ENCODE data around the gene DHRSX. TPM values are rescaled to one million over a fixed set of nuclear protein-coding genes. Genes with fewer than 3 reads are reported as not detected.

DHRSX gene
- total RNA-seq, 3 donors from 2014 or later (not counting 1 experiment from before 2014, with no cell fraction given): 21.5 to 26.1 (median 22.9) TPM

- H3K27ac ChIP-seq (ENCODE audit: low read length): no peak overlapping the region
- no peak for ATAC-seq
- no peaks in the 10 kb centered on the region for H3K27me3 ChIP-seq (ENCODE audit: control insufficient read depth, insufficient read depth, low read length)
- WGBS (ENCODE audit: insufficient coverage): 90% methylated on average over 7 of the region's 7 CpGs
- no peaks in the 10 kb centered on the region for H3K36me3 ChIP-seq (ENCODE audit: control insufficient read depth, insufficient read depth, low read length)
- Mint-ChIP-seq H3K36me3 (no peaks in the 10 kb centered on the region), H3K27ac (no peak overlapping the region), H3K4me3 (no peak overlapping the region), H3K27me3 (ENCODE audit: low read depth in 2 of 2) (no peaks in the 10 kb centered on the region), H3K4me1 (peaks cover 0 to 13% of the 10 kb centered on the region in 2 donors), H3K9me3 (peaks cover 0 to 2% of the 10 kb centered on the region in 2 donors)
- no peak overlapping the region for H3K4me3 ChIP-seq (ENCODE audit: low read length)
- TF ChIP-seq CTCF (IDR thresholded peaks at IDR 0.05): no peak
- intact Hi-C loops (cut with micrococcal nuclease): no loop called here
- H3K4me1 ChIP-seq (ENCODE audit: control insufficient read depth, insufficient read depth, low read length): no peaks in the 10 kb centered on the region
- DNase-seq: no peak
- H3K9me3 ChIP-seq (ENCODE audit: control insufficient read depth, insufficient read depth, low read length): no peaks in the 10 kb centered on the region
Observed at GRCh38 chrX:2342874-2343273, 157.9 kb downstream of the DHRSX start.

GRCh38 chrX:2342281-2342688, 158.5 kb downstream of the DHRSX start:
- H3K27me3 ChIP-seq (ENCODE audit: control insufficient read depth, insufficient read depth, low read length): no peaks in the 10 kb centered on the region

GRCh38 chrX:2340991-2341390, 159.8 kb downstream of the DHRSX start:
- ATAC-seq (no peak), DNase-seq (no peak)
- 96% methylated on average over 7 of the region's 7 CpGs for WGBS (ENCODE audit: insufficient coverage)
- intact Hi-C loops (cut with micrococcal nuclease): no loop called here
- Histone ChIP-seq H3K27ac (ENCODE audit: low read length) (no peak overlapping the region), H3K4me1 (ENCODE audit: control insufficient read depth, insufficient read depth, low read length) (no peaks in the 10 kb centered on the region), H3K27me3 (ENCODE audit: control insufficient read depth, insufficient read depth, low read length) (no peaks in the 10 kb centered on the region), H3K36me3 (ENCODE audit: control insufficient read depth, insufficient read depth, low read length) (no peaks in the 10 kb centered on the region), H3K4me3 (ENCODE audit: low read length) (no peak overlapping the region), H3K9me3 (ENCODE audit: control insufficient read depth, insufficient read depth, low read length) (no peaks in the 10 kb centered on the region)
- Mint-ChIP-seq H3K9me3 (peaks cover 0 to 2% of the 10 kb centered on the region in 2 donors), H3K4me3 (no peak overlapping the region), H3K4me1 (peaks cover 0 to 13% of the 10 kb centered on the region in 2 donors), H3K36me3 (no peaks in the 10 kb centered on the region), H3K27ac (no peak overlapping the region), H3K27me3 (ENCODE audit: low read depth in 2 of 2) (no peaks in the 10 kb centered on the region)
- no peak for TF ChIP-seq CTCF (IDR thresholded peaks at IDR 0.05)

More at GRCh38 chrX:2342281-2342688, 158.5 kb downstream of the DHRSX start:
- intact Hi-C loops (cut with micrococcal nuclease): no loop called here
- H3K36me3 Mint-ChIP-seq: no peaks in the 10 kb centered on the region
- H3K9me3 Mint-ChIP-seq: peaks cover 0 to 2% of the 10 kb centered on the region in 2 donors
- no peak overlapping the region for H3K4me3 Mint-ChIP-seq
- Histone ChIP-seq H3K27ac (ENCODE audit: low read length) (no peak overlapping the region), H3K9me3 (ENCODE audit: control insufficient read depth, insufficient read depth, low read length) (no peaks in the 10 kb centered on the region), H3K4me3 (ENCODE audit: low read length) (no peak overlapping the region), H3K36me3 (ENCODE audit: control insufficient read depth, insufficient read depth, low read length) (no peaks in the 10 kb centered on the region), H3K4me1 (ENCODE audit: control insufficient read depth, insufficient read depth, low read length) (no peaks in the 10 kb centered on the region)
- DNase-seq (no peak), ATAC-seq (no peak)
- no peak for TF ChIP-seq CTCF (IDR thresholded peaks at IDR 0.05)
- WGBS (ENCODE audit: insufficient coverage): 97% methylated on average over 9 of the region's 9 CpGs
- no peak overlapping the region for H3K27ac Mint-ChIP-seq
- no peaks in the 10 kb centered on the region for H3K27me3 Mint-ChIP-seq (ENCODE audit: low read depth in 2 of 2)
- H3K4me1 Mint-ChIP-seq: peaks cover 0 to 13% of the 10 kb centered on the region in 2 donors

GRCh38 chrX:2336181-2336580, 164.6 kb downstream of the DHRSX start:
- Histone ChIP-seq H3K9me3 (ENCODE audit: control insufficient read depth, insufficient read depth, low read length) (no peaks in the 10 kb centered on the region), H3K27ac (ENCODE audit: low read length) (no peak overlapping the region), H3K4me3 (ENCODE audit: low read length) (no peak overlapping the region), H3K36me3 (ENCODE audit: control insufficient read depth, insufficient read depth, low read length) (no peaks in the 10 kb centered on the region), H3K4me1 (ENCODE audit: control insufficient read depth, insufficient read depth, low read length) (no peaks in the 10 kb centered on the region), H3K27me3 (ENCODE audit: control insufficient read depth, insufficient read depth, low read length) (no peaks in the 10 kb centered on the region)
- H3K4me3 Mint-ChIP-seq: no peak overlapping the region
- H3K9me3 Mint-ChIP-seq: peaks cover 0 to 2% of the 10 kb centered on the region in 2 donors
- no peak for DNase-seq
- no peaks in the 10 kb centered on the region for H3K36me3 Mint-ChIP-seq
- TF ChIP-seq CTCF (IDR thresholded peaks at IDR 0.05): no peak
- intact Hi-C loops (cut with micrococcal nuclease): no loop called here
- 94% methylated on average over 7 of the region's 7 CpGs for whole genome bisulfite sequencing (ENCODE audit: insufficient coverage)
- H3K27ac Mint-ChIP-seq: no peak overlapping the region
- no peak for ATAC-seq
- peaks cover 0 to 5% of the 10 kb centered on the region in 2 donors for H3K4me1 Mint-ChIP-seq
- H3K27me3 Mint-ChIP-seq (ENCODE audit: low read depth in 2 of 2): no peaks in the 10 kb centered on the region
